Effector memory CD8-positive, alpha-beta T cell (primary cell): ENCODE results near the gene BICC1.

ENCODE experiments used
- ATAC-seq: fragments of 150-1000 bp; cut with Tn5 transposase; replicated peaks from 2 replicates; pipeline ENCODE4 v1.10.0; 2021; ENCODE audit warnings: mild to moderate bottlenecking, moderate library complexity
- DNase-seq, 3 experiments: peaks; one replicate each; pipeline ENCODE4 v3.0.0; 2021
- H3K27ac Mint-ChIP-seq, 2 donors: one replicate each; pipeline ENCODE4 v1.8.0; 2022; ENCODE audit warnings: mild to moderate bottlenecking in 2 of 2, mixed read lengths in 2 of 2, moderate library complexity in 2 of 2
- H3K27me3 Mint-ChIP-seq, 2 donors: one replicate each; pipeline ENCODE4 v1.8.0; 2022; ENCODE audit warnings: mixed read lengths in 2 of 2
- H3K36me3 Mint-ChIP-seq: one replicate; pipeline ENCODE4 v1.8.0; 2022; ENCODE audit warnings: mild to moderate bottlenecking, moderate library complexity, mixed read lengths; ENCODE audit not compliant: insufficient read depth
- H3K4me1 Mint-ChIP-seq, 2 donors: one replicate each; pipeline ENCODE4 v1.8.0; 2022; ENCODE audit warnings: low read depth in 2 of 2, mixed read lengths in 2 of 2
- H3K4me3 Mint-ChIP-seq, 2 donors: one replicate each; pipeline ENCODE4 v1.8.0; 2022; ENCODE audit warnings: mild to moderate bottlenecking in 2 of 2, mixed read lengths in 2 of 2, moderate library complexity in 2 of 2
- H3K9me3 Mint-ChIP-seq, 2 donors: one replicate each; pipeline ENCODE4 v1.8.0; 2022; ENCODE audit warnings: mixed read lengths in 2 of 2

BICC1 gene

DNA sequence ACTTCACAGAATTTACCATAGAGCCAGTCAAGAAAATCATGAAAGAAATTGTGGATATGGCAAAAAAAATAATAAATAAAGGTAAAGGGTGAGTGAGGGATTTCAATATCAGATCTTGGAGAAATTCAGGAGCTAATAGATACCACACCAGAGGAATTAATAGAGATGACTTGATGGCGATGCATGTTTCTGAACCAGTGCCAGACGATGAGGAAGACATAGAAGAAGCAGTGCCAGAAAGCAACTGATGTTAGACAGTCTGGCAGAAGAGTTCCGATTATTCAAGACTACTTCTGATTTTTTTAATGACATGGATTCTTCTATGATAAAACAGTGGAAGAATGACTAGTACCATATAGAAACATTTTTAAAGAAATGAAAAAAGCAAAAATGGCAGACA lies 314.7 kb downstream of the BICC1 start:
- no peak overlapping the region for H3K4me3 Mint-ChIP-seq
- H3K9me3 Mint-ChIP-seq: peaks cover 0 to 3% of the 10 kb centered on the region in 2 donors
- no peaks in the 10 kb centered on the region for H3K27me3 Mint-ChIP-seq

DNA sequence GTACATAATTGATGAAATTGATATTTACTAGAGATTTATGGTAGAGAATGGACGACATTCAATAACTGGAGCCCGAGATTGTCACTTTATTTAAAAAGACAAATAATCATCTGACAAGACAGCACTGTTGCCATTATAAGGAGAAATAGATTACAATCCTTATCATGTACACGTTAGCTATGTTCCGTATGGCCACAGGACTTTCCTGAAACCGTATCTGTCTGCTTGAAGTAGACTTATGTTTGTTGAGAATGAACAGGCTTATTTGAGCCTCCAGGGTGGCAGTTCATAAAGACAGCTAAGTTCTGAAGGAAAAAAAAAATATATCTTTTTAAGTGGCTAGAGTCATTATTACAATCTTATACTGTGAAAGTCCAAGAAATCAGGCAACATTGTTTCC lies 317.2 kb downstream of the BICC1 start:
- Mint-ChIP-seq H3K36me3 (no peaks in the 10 kb centered on the region), H3K9me3 (peaks cover 0 to 1% of the 10 kb centered on the region in 2 donors), H3K27me3 (no peaks in the 10 kb centered on the region), H3K4me3 (no peak overlapping the region), H3K27ac (no peak overlapping the region), H3K4me1 (no peaks in the 10 kb centered on the region)
- no peak for ATAC-seq
- DNase-seq: no peak

More for the DNA sequence above, 314.7 kb downstream of the BICC1 start:
- H3K36me3 Mint-ChIP-seq: no peaks in the 10 kb centered on the region
- no peak overlapping the region for H3K27ac Mint-ChIP-seq
- no peak for DNase-seq
- ATAC-seq: no peak
- no peaks in the 10 kb centered on the region for H3K4me1 Mint-ChIP-seq

DNA sequence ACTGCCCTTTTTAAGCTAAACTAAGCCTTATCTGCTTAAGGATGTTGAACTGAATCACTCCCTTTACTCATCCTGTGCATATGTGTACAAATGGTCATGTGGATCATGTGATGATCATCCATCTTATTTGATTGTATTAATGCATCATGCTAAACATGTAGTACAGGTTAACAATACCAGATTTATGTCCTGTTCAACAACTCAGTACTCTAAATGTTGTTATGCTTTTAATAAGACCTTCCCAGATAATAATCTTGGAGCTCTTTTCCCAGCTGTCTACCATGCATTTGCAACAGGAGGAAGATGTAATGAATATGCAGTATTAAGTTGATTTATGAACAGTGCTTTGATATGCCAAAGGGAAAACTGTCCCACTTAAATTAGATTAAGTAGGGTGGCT lies 318.0 kb downstream of the BICC1 start:
- no peak overlapping the region for H3K4me3 Mint-ChIP-seq
- no peaks in the 10 kb centered on the region for H3K27me3 Mint-ChIP-seq
- no peaks in the 10 kb centered on the region for H3K36me3 Mint-ChIP-seq
- DNase-seq (no peak), ATAC-seq (no peak)
- H3K4me1 Mint-ChIP-seq: no peaks in the 10 kb centered on the region
- no peak overlapping the region for H3K27ac Mint-ChIP-seq
- H3K9me3 Mint-ChIP-seq: peaks cover 0 to 1% of the 10 kb centered on the region in 2 donors

DNA sequence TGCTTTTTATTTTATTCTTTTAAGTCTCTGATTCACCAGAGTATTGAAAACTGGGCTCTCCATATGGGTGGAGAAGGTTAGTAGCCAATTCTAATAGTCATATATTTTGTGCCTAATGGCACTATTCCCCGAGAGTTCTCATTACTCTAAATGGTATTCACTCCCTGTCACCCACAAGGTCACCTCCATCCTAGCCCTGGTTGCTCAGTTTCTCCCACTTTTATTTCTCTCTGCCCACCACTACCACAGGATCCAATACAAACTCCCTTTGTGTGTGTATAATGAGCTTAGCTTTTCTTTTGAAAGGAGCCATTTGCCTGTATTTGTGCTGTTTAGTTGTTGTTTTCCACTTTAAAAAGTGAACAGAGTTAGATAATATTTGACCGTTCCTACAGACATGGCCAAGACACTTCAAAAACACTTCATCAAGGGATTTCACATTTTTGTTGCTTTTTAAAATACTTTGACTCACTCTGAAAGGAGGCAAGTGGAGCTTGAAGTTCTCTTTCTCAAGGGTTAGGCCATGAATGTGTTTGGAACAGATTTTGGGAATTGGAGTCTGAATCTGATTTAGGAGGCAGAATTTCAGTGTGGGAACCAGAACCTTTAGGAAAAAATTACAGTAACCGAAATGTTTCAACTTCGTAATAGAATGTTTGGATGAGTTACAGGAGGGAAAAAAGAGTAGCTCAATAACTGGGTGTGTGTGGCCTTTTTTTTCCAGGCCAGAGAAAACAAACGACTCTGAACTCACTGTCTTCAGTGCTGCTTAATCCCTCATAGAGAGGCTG lies 321.3 kb downstream of the BICC1 start:
- ATAC-seq: no peak

DNA sequence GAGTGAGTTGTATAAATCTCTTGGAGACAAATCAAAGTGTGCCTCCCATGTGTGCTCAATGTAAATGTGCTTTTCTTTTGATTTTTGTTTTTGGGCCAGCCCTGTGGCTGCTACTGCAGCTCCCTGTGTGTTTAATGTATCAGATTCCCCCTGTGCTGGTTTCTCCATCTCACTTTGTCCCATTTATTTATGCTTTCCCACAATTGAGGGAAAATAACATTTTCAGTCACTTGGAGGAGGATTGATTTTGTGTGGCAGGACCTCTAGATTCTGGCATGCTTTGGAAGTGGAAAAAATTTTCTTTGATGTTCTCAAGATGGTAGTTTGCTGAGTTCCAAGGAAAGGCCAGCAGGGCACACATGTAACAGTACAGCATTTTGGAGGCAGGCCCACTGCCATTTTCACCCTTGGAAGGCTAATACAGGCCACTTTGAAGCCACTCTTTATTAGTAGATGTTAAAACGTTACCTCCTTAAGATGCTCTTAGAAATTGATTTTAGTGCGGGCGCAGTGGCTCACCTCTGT lies 323.6 kb downstream of the BICC1 start:
- no peaks in the 10 kb centered on the region for H3K36me3 Mint-ChIP-seq
- ATAC-seq (no peak), DNase-seq (no peak)
- no peak overlapping the region for H3K27ac Mint-ChIP-seq
- H3K4me3 Mint-ChIP-seq: no peak overlapping the region
- H3K27me3 Mint-ChIP-seq: peaks cover 0 to 10% of the 10 kb centered on the region in 2 donors
- H3K4me1 Mint-ChIP-seq: peaks cover 0 to 2% of the 10 kb centered on the region in 2 donors
- H3K9me3 Mint-ChIP-seq: no peaks in the 10 kb centered on the region

More for the DNA sequence above, 321.3 kb downstream of the BICC1 start:
- no peaks in the 10 kb centered on the region for H3K9me3 Mint-ChIP-seq
- no peak for DNase-seq
- no peak overlapping the region for H3K27ac Mint-ChIP-seq
- no peaks in the 10 kb centered on the region for H3K27me3 Mint-ChIP-seq
- H3K4me1 Mint-ChIP-seq: no peaks in the 10 kb centered on the region
- H3K4me3 Mint-ChIP-seq: no peak overlapping the region
- H3K36me3 Mint-ChIP-seq: no peaks in the 10 kb centered on the region

- Mint-ChIP-seq H3K27ac (no peak overlapping the region), H3K9me3 (no peaks in the 10 kb centered on the region), H3K36me3 (no peaks in the 10 kb centered on the region), H3K27me3 (peaks cover 0 to 10% of the 10 kb centered on the region in 2 donors), H3K4me3 (no peak overlapping the region), H3K4me1 (peaks cover 0 to 2% of the 10 kb centered on the region in 2 donors)
- no peak for ATAC-seq
- no peak for DNase-seq
Measured at GRCh38 chr10:58836991-58837575, 324.4 kb downstream of the BICC1 start.

DNA sequence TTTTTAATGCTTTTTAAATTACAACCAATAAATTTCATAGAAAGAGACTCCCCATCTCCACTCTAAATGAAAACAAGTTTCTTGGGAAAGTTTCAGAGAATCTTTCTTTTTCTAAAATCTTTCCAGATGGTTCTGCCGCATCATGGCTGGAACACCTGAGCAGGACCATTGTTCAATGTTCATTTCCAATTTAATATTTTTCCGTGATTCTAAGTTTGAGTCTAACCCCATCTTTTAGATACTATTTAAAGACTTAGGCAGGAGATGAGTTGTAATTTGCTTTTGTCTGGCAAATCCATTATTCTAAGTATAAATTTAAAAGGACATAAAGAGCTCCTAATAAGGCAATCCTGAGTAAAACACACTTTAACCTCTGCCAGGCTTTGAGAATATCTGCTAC lies 325.2 kb downstream of the BICC1 start:
- H3K27me3 Mint-ChIP-seq: peaks cover 0 to 10% of the 10 kb centered on the region in 2 donors
- ATAC-seq (no peak), DNase-seq (no peak)
- H3K4me1 Mint-ChIP-seq: peaks cover 0 to 2% of the 10 kb centered on the region in 2 donors
- H3K4me3 Mint-ChIP-seq: no peak overlapping the region
- H3K9me3 Mint-ChIP-seq: no peaks in the 10 kb centered on the region
- no peaks in the 10 kb centered on the region for H3K36me3 Mint-ChIP-seq
- H3K27ac Mint-ChIP-seq: no peak overlapping the region

GRCh38 chr10:58838561-58839208 lies 326.0 kb downstream of the BICC1 start:
- H3K27me3 Mint-ChIP-seq: peaks cover 0 to 10% of the 10 kb centered on the region in 2 donors
- no peak overlapping the region for H3K27ac Mint-ChIP-seq

GRCh38 chr10:58839771-58840170 lies 327.1 kb downstream of the BICC1 start:
- no peaks in the 10 kb centered on the region for H3K9me3 Mint-ChIP-seq

More at GRCh38 chr10:58838561-58839208, 326.0 kb downstream of the BICC1 start:
- H3K36me3 Mint-ChIP-seq: no peaks in the 10 kb centered on the region
- H3K9me3 Mint-ChIP-seq: no peaks in the 10 kb centered on the region
- H3K4me3 Mint-ChIP-seq: no peak overlapping the region
- ATAC-seq: no peak
- peaks cover 0 to 2% of the 10 kb centered on the region in 2 donors for H3K4me1 Mint-ChIP-seq
- no peak for DNase-seq

DNA sequence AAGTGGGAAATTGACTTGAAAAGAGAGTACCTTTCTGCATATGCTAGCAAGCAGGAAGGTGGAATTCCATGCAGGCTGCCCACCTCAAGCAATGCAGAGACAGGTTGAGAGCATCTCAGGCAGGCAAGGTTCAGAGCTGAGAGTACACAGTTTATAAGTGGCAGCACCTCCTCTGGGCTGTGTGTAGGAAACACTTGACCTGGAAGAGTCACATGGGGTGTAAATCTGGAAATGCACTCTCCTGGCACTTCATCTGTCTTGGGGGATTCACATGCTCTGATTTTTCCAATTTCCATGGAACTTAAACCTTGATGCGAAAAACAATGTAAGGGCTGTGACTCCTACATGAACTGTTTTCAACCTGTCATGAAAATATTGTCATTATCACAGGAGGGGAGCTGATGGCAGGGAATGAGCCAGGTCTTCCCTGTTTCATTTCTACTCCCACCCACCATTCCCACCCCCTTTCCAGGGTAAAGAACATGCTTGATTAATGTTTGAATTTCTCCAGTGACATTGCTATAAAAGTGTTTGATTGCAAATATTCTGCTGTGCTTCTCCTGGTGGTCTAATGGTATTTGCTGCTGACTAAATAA lies 328.3 kb downstream of the BICC1 start:
- Mint-ChIP-seq H3K4me1 (peaks cover 0 to 2% of the 10 kb centered on the region in 2 donors), H3K27ac (no peak overlapping the region), H3K36me3 (no peaks in the 10 kb centered on the region), H3K27me3 (peaks cover 0 to 10% of the 10 kb centered on the region in 2 donors), H3K9me3 (no peaks in the 10 kb centered on the region), H3K4me3 (no peak overlapping the region)
- DNase-seq (no peak), ATAC-seq (no peak)

More at GRCh38 chr10:58839771-58840170, 327.1 kb downstream of the BICC1 start:
- peaks cover 0 to 2% of the 10 kb centered on the region in 2 donors for H3K4me1 Mint-ChIP-seq
- H3K4me3 Mint-ChIP-seq: no peak overlapping the region
- H3K27me3 Mint-ChIP-seq: peaks cover 0 to 10% of the 10 kb centered on the region in 2 donors
- no peak overlapping the region for H3K27ac Mint-ChIP-seq
- DNase-seq (no peak), ATAC-seq (no peak)
- no peaks in the 10 kb centered on the region for H3K36me3 Mint-ChIP-seq

- H3K27ac Mint-ChIP-seq: no peak overlapping the region
- peaks cover 0 to 2% of the 10 kb centered on the region in 2 donors for H3K4me1 Mint-ChIP-seq
- no peak overlapping the region for H3K4me3 Mint-ChIP-seq
- H3K27me3 Mint-ChIP-seq: peaks cover 0 to 10% of the 10 kb centered on the region in 2 donors
- peaks cover 0 to 3% of the 10 kb centered on the region in 2 donors for H3K9me3 Mint-ChIP-seq
- no peaks in the 10 kb centered on the region for H3K36me3 Mint-ChIP-seq
- ATAC-seq (no peak), DNase-seq (no peak)
Measured at GRCh38 chr10:58842860-58843376, 330.2 kb downstream of the BICC1 start.

GRCh38 chr10:58843760-58844159 lies 331.1 kb downstream of the BICC1 start:
- Mint-ChIP-seq H3K27ac (no peak overlapping the region), H3K27me3 (peaks cover 0 to 10% of the 10 kb centered on the region in 2 donors), H3K4me1 (peaks cover 0 to 2% of the 10 kb centered on the region in 2 donors), H3K36me3 (no peaks in the 10 kb centered on the region), H3K4me3 (no peak overlapping the region), H3K9me3 (peaks cover 0 to 5% of the 10 kb centered on the region in 2 donors)
- no peak for DNase-seq
- no peak for ATAC-seq

DNA sequence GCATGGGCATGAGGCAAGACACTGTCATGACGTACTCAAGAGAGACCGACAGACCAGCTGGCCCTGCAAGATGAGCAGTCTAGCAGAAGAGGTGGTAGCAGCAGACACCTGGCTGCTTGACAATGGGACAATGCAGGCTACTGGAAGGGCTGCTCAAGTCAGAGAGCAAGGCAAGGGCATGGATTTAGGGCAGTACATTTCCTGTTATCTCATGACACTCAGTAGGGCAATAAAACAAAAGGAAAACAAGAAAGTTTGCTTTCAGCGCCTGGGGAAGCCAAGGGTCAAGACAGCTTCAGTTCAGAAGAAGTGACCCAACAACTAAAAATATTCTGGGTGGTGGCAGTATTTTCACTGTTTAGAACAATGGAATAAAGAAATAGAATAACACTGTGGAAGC lies 332.0 kb downstream of the BICC1 start:
- no peak for ATAC-seq
- peaks cover 0 to 10% of the 10 kb centered on the region in 2 donors for H3K27me3 Mint-ChIP-seq

More for the DNA sequence above, 332.0 kb downstream of the BICC1 start:
- Mint-ChIP-seq H3K36me3 (no peaks in the 10 kb centered on the region), H3K4me3 (no peak overlapping the region), H3K27ac (no peak overlapping the region), H3K4me1 (peaks cover 0 to 2% of the 10 kb centered on the region in 2 donors), H3K9me3 (peaks cover 0 to 5% of the 10 kb centered on the region in 2 donors)
- DNase-seq: no peak
